HG02610 (cell line): ENCODE measurements around the gene CKAP2L.
"Not testable (repeated sequence)": the region's sequence is repeated elsewhere in the genome, so short reads cannot be mapped to it uniquely, and the experiment has no call there.

Source experiments
- ATAC-seq: cut with Tn5 transposase; IDR thresholded peaks from one replicate; pipeline ENCODE4 v1.9.1; 2021; ENCODE audit warnings: mild to moderate bottlenecking, moderate library complexity; ENCODE audit not compliant: unreplicated experiment

The CKAP2L gene

GRCh38 chr2:112712903-112713584 is 51.4 kb downstream of the CKAP2L start:
- no peak for ATAC-seq

DNA sequence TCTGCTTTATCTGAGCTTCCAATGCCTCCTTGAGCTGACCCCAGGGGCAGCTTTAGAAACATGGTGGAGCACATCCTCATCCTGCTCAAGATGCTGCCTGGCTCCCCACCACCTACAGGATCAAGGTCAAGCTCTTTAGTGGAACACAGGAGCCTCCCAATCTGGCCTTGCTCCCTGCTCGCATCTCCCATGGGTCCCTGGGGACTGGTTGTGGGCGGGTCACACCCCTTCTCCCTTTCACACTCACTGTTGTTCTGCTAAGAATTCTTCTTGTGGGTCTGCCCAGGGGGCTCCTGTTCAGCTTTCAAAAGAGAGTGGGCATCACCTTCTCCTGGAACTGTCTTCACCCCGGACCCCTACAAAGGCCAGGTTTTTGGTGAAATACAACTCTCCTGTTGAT is 51.9 kb downstream of the CKAP2L start:
- ATAC-seq, result no peak

DNA sequence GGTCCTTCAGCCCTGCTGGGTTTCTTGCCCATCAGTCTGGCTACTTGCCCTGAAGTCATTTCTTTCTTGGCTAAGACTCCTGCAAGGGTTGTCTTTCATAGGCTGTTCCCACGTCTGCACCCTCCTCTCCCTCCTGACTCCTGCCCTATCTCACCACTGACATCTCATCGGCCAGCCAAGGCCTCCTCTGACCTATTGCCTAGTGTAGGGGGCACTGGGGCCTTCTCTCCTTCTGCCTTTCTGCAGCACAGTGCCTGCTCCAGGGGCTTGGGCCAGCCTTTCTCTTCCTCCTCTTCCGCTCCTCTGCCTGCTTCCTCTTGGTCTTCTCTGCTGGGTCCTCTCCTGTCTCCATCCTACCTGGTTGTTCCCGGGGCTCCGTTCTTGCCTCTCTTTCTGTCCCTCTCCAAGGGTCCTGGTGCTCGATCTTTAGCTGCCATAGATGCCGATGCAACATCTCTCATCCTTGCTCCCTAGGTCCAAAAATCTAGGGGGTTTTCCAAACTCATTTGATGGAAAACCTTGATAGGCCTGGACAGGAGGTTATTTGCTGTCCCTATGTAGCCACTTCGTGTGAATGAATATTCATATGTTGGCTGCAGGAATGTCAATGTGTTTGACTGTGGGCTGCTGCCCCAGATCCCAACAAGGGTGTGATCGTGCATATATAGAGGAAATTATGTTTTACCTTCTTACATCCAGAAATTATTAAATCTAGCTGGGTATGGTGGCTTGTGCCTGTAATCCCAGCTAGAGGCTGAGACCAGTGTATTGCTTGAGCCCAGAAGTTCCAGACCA is 53.3 kb downstream of the CKAP2L start:
- no peak for ATAC-seq

- no peak for ATAC-seq
Measured at GRCh38 chr2:112709703-112710102, 54.7 kb downstream of the CKAP2L start.

- no peak for ATAC-seq
Measured at GRCh38 chr2:112708968-112709367, 55.4 kb downstream of the CKAP2L start.

GRCh38 chr2:112706947-112707346 is 57.5 kb downstream of the CKAP2L start:
- ATAC-seq, result not testable (repeated sequence)

- peak; percentile 50 for ATAC-seq
Measured at GRCh38 chr2:112706170-112706664, 58.2 kb downstream of the CKAP2L start.

- no peak for ATAC-seq
Measured at GRCh38 chr2:112705575-112705974, 58.8 kb downstream of the CKAP2L start.

GRCh38 chr2:112703684-112704083 is 60.7 kb downstream of the CKAP2L start:
- no peak for ATAC-seq

GRCh38 chr2:112701052-112701451 is 63.4 kb downstream of the CKAP2L start:
- no peak for ATAC-seq

- no peak for ATAC-seq
Measured at GRCh38 chr2:112699984-112700667, 64.3 kb downstream of the CKAP2L start.

GRCh38 chr2:112698834-112699515 is 65.4 kb downstream of the CKAP2L start:
- no peak for ATAC-seq

GRCh38 chr2:112694182-112694581 is 70.2 kb downstream of the CKAP2L start:
- no peak for ATAC-seq

- ATAC-seq, result no peak
Measured at GRCh38 chr2:112693596-112693995, 70.8 kb downstream of the CKAP2L start.

DNA sequence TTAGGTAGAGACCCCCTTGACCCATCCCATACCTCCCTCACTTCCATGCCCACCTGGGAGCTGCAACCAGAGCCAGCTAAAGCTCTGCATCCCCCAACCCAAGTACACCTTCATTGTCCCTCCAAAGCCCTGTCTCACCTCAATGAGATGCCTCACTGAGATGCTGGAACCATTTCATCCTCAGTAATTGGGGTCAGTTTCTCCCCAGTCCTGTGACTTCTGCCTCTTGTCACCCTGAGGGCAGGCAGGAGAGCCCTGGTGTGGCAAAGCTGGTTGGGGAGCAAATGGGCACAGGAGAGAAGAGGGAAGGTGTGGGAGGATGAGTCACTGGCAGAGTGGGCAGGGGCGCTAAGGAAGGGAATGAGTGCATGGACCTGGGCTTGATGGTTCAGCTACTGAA is 71.5 kb downstream of the CKAP2L start:
- ATAC-seq, result no peak

DNA sequence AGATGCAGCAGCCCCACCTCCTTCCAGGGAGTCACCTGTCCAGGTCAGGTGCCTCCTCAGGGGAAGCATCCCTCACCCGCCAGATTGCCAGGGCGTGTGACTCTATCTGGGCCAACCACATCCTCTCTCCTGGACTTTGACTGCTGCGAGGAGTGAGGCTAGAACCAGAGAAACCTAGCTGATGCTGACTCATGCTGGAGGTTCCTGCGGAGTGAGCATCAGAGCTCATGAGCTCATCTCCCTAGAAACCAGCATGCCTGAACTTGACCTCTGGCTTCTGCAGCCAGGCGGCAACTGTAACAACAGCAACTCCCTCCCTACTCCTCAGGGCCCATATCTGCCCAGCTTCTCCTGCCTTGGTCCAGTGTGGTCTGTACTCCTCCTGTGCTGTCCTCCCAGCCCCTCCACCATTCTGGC is 71.9 kb downstream of the CKAP2L start:
- ATAC-seq, result peak; percentile 93

GRCh38 chr2:112691881-112692281 is 72.5 kb downstream of the CKAP2L start:
- ATAC-seq, result no peak

DNA sequence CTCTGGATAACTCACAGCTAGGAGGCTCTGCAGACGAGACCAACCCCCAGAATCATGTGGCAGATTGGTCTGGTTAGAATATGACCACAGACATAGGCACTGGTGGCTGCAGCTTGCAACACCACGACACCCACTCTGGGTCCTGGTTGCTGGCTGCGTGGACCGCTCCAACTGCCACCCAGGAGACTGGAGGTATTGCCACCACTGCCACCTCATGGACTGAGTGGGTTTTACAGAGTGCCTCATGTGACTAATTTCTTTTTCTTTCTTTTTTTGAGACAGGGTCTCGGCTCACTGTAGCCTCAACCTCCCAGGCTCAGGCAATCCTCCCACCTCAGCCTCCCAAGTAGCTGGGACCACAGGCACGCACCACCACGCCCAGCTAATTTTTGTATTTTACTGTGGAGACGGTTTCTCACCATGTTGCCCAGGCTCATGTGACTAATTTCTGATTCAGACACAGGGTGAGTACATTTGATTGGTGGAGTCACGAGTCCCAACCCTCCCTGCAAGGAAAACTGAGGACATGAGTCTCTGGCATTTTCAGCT is 73.5 kb downstream of the CKAP2L start:
- peak; percentile 37 for ATAC-seq

- no peak for ATAC-seq
Measured at GRCh38 chr2:112688086-112688880, 76.1 kb downstream of the CKAP2L start.

DNA sequence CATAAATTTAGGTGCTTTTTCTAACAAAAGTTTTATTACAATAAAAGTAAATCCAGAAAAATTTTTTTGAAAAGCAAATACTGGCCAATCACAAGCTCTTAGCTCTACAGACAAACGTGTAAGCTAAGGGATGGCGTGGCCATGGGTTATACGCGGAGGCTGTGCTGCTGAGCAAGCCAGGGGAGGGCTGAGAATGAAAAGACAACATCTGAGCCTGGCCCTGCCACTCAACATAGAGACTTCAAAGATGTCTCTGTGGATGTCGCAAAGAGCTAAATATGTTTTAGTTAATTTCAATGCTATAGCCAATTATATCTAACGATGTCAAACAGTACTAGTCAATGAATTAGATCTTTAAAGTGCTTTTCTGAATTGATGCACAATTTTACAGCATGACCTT is 76.9 kb downstream of the CKAP2L start:
- ATAC-seq, result no peak
